ENCODE measurements around the gene BGLAP.

Gene BGLAP

DNA sequence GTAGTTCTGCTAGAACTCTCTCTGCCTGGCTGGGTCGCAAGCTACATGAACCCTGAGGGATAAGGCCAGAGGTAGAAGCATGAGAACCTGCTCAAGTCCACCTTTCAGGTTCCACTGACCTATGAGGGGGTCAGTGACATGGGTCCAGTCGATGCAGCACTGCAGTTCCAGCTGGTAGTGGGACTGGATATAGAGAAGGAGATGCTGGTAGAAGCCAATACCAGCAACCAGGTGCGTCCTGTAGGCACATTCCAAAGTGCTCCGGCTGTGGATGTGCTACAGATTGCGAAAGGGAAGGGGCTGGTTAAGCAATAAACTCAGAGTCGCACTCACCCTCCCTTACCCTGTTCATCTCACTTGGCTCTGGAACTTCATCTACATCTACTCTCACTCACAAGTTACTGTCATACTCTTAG lies 35.0 kb downstream of the BGLAP start:
- no peak overlapping the region for H2AFZ ChIP-seq (ENCODE audit: low read depth, low read length)
- H3K27me3 ChIP-seq (ENCODE audit: insufficient read depth, low read length), result no peaks in the 10 kb centered on the region
- no peaks in the 10 kb centered on the region for H3K9me3 ChIP-seq (ENCODE audit: low read length)
- peaks cover 71% of the 10 kb centered on the region for H3K36me3 ChIP-seq (ENCODE audit: insufficient read depth, low read length)
- peaks cover 10% of the 10 kb centered on the region for H3K4me1 ChIP-seq (ENCODE audit: insufficient read depth, low read length)
- H3K4me3 ChIP-seq (ENCODE audit: low read length), result no peak overlapping the region

DNA sequence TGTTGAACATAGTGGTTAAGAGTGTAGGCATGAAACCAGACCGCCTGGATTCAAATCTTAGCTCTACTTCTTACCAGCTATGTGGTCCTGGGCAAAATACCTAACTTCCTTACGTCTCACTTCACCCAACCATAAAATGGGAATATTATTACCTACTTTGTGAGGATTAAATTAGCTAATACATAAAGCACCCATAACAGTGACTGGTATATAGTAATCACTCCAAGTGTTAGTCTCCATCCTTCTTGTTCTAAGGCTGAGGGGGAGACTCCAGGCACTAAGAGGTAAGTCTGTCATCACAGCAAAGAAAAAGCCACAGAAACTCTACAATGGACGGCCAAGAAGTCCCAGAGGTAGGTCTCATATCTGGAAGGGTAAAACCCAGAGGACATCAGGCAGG lies 37.9 kb downstream of the BGLAP start:
- no peak overlapping the region for H3K4me3 ChIP-seq (ENCODE audit: low read length)
- H3K27me3 ChIP-seq (ENCODE audit: insufficient read depth, low read length), result no peaks in the 10 kb centered on the region
- H2AFZ ChIP-seq (ENCODE audit: low read depth, low read length), result no peak overlapping the region
- peaks cover 43% of the 10 kb centered on the region for H3K36me3 ChIP-seq (ENCODE audit: insufficient read depth, low read length)
- peaks cover 16% of the 10 kb centered on the region for H3K4me1 ChIP-seq (ENCODE audit: insufficient read depth, low read length)
- H3K9me3 ChIP-seq (ENCODE audit: low read length), result no peaks in the 10 kb centered on the region

DNA sequence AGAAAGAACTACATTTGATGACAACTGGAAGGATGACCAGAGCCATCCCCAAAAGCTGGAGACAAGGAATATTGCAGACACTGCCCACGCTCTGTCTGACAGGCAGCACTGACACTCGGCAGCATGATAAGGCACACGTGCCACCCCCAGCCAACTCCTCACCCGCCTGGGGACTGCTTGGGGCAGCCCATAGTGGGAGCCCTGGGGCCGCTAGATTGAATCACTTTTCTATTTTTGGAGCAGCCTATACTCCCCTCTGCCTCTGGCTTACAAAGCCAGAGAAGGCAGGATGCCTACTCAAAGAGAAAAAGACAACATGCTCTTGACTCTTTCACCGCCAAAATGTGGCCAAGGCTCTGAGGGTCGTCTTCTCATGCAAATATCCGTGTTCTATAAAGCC lies 39.3 kb downstream of the BGLAP start:
- peaks cover 16% of the 10 kb centered on the region for H3K4me1 ChIP-seq (ENCODE audit: insufficient read depth, low read length)
- no peak overlapping the region for H2AFZ ChIP-seq (ENCODE audit: low read depth, low read length)
- no peaks in the 10 kb centered on the region for H3K27me3 ChIP-seq (ENCODE audit: insufficient read depth, low read length)

DNA sequence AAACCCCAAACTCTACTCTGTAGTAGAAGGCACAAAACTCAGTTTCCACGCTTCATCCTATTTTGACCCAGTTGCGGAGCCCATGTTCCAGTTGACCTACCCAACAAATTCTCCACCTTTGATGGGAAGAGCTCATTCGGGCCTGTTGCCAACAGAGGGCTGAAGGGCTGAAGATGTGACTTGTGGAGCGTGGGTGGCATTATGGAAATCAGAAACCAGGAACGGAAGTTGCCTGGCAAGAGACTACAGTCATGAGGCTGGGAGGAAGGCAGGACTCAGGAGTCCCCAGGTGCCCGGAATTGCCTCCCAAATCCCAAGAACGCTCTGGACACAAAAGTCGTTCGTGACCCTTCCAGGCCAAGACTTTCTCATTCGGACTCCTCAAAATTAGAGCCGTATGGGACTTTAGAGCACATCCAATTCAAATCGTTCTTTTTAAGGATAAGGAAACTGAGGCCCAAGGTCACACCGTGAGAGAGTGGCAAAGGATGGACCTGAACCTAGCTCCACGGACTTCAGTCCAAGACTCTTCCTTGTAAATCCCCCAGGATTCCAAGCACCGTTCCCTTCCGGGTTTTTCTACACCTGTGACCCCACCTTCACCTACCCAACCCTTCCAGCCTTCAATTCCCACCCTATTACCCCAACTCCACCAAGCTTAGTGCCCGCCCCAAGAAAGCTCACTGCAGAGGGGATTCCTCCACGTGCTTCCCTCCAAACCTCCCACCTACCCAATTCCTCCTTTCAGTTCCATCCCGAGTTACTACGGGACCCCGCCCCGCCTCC lies 39.9 kb downstream of the BGLAP start:
- Histone ChIP-seq H3K9me3 (ENCODE audit: low read length) (no peaks in the 10 kb centered on the region), H3K27me3 (ENCODE audit: insufficient read depth, low read length) (no peaks in the 10 kb centered on the region), H3K4me3 (ENCODE audit: low read length) (peak overlapping the region; percentile 65), H3K36me3 (ENCODE audit: insufficient read depth, low read length) (peaks cover 26% of the 10 kb centered on the region), H3K4me1 (ENCODE audit: insufficient read depth, low read length) (peaks cover 16% of the 10 kb centered on the region), H2AFZ (ENCODE audit: low read depth, low read length) (no peak overlapping the region)

More for the DNA sequence above, 39.3 kb downstream of the BGLAP start:
- H3K9me3 ChIP-seq (ENCODE audit: low read length), result no peaks in the 10 kb centered on the region
- H3K4me3 ChIP-seq (ENCODE audit: low read length), result peak overlapping the region; percentile 65
- H3K36me3 ChIP-seq (ENCODE audit: insufficient read depth, low read length), result peaks cover 32% of the 10 kb centered on the region

DNA sequence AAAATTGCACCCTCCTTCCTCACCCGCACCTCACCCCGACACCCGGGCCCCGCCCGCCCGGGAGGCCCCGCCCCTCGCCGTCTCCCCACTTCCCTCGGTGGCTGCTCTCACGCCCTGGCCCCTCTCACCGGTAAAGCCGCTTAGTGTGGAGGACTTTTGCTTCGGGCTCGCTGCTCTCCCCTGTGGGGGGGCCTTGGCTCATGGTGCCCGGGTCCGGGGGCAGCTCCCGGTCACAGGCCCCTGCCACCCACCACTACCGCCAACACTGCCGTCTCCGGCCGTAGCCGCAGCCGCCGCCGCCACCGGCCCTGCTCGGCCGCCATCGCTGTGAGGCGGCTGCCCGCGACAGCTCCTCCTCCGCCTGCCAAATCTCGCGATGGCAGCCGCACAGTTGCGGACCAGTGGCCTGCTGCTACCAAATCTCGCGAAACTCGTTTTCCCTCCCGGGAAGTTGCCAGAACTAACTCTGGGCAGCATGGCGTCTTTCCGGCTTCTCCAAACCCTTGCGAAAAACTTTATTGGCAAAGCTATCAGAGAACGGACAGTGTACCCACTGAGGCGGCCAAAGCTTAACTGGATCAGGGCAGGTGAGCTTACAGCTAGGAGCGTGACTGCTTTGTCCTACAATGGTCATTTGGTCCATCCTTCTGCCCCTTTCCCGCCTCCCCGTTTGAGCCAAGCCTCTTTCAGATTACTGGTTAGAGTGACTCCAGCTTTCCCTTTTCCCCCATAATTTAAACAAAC lies 40.7 kb downstream of the BGLAP start, which contains the start of gene SMG5:
TSS of gene SMG5 (minus strand) at position 347 of the 744 bp plus-strand sequence. CDS start at position 202, 145 bp downstream.
- H3K9me3 ChIP-seq (ENCODE audit: low read length), result no peaks in the 10 kb centered on the region

DNA sequence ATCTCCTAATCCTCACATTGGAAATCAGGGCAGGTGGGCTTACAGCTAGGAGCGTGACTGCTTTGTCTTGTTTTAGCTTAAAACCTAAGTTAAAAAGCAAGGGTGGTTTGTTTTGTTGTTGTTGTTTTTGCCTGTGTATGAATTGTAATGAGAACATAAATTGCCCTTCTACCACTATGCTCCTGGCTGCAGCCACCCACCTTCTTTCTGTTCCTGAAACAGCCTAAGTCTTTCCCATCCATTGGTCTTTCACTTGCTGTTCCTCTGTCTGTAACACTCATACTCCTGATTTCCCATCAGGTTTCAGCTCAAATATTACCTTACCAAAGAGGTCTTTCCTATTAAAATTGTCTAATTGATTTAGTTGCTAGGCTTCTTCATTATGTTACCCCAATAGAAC lies 41.5 kb downstream of the BGLAP start:
- H3K9me3 ChIP-seq (ENCODE audit: low read length), result no peaks in the 10 kb centered on the region
- peaks cover 16% of the 10 kb centered on the region for H3K4me1 ChIP-seq (ENCODE audit: insufficient read depth, low read length)
- peaks cover 13% of the 10 kb centered on the region for H3K36me3 ChIP-seq (ENCODE audit: insufficient read depth, low read length)
- peak overlapping the region; percentile 65 for H3K4me3 ChIP-seq (ENCODE audit: low read length)
- no peaks in the 10 kb centered on the region for H3K27me3 ChIP-seq (ENCODE audit: insufficient read depth, low read length)
- peak overlapping the region; percentile 40 for H2AFZ ChIP-seq (ENCODE audit: low read depth, low read length)

More for the DNA sequence above, 40.7 kb downstream of the BGLAP start, which contains the start of gene SMG5:
- Histone ChIP-seq H3K4me3 (ENCODE audit: low read length) (peak within 1 kb of the TSS; percentile 65), H2AFZ (ENCODE audit: low read depth, low read length) (peak within 1 kb of the TSS; percentile 40), H3K4me1 (ENCODE audit: insufficient read depth, low read length) (peaks cover 16% of the 10 kb centered on the region), H3K27me3 (ENCODE audit: insufficient read depth, low read length) (no peaks in the 10 kb centered on the region), H3K36me3 (ENCODE audit: insufficient read depth, low read length) (peaks cover 20% of the 10 kb centered on the region)

DNA sequence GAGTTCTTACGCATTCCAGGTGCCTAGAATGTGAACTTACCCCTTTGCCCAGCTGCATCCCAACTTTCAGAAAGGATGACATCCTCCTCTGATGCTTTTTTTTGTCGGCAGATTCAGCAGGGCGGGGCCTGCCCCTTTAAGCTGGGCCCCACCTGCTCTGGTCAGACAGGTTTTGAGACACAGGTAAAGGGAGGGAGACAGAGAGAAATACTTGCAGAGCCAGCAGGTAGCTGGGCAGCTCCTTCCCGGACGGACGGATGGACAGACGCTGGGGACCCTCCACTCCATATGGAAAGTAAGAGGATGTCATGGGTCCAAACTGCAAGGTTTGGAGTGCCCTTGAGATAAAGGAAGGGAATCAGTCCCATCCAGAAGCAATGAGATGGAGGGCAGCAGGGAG lies 42.1 kb downstream of the BGLAP start, which contains the start of gene TMEM79:
TSS of gene TMEM79 (plus strand) at position 214 of the 400 bp plus-strand sequence. CDS start 902 bp downstream, outside the sequence.
- H2AFZ ChIP-seq (ENCODE audit: low read depth, low read length), result peak within 1 kb of the TSS; percentile 40
- H3K27me3 ChIP-seq (ENCODE audit: insufficient read depth, low read length), result no peaks in the 10 kb centered on the region
- peak within 1 kb of the TSS; percentile 65 for H3K4me3 ChIP-seq (ENCODE audit: low read length)
- peaks cover 16% of the 10 kb centered on the region for H3K4me1 ChIP-seq (ENCODE audit: insufficient read depth, low read length)
- no peaks in the 10 kb centered on the region for H3K9me3 ChIP-seq (ENCODE audit: low read length)
- peaks cover 12% of the 10 kb centered on the region for H3K36me3 ChIP-seq (ENCODE audit: insufficient read depth, low read length)

DNA sequence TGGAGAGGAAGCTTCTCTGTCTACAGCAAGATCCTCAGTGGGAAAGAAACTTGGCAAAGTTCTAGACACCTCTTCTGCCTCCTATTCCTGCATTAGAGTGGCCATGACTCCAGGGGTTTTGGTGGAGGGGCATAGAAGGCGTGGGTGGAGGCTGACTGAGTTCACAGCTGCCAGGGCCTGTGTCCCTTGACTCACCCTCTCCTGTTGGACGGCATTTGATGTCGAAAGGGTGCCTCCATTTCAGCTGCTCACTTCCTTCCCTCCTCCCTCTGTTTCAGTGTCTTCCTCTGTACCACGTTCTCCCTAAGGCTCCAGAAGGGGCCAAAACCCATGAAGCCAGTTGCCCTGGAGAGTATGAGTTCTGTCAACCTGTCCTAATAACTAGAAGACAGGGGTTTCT lies 42.8 kb downstream of the BGLAP start:
- Histone ChIP-seq H3K9me3 (ENCODE audit: low read length) (no peaks in the 10 kb centered on the region), H3K4me1 (ENCODE audit: insufficient read depth, low read length) (peaks cover 16% of the 10 kb centered on the region), H2AFZ (ENCODE audit: low read depth, low read length) (no peak overlapping the region), H3K36me3 (ENCODE audit: insufficient read depth, low read length) (peaks cover 9% of the 10 kb centered on the region), H3K4me3 (ENCODE audit: low read length) (no peak overlapping the region), H3K27me3 (ENCODE audit: insufficient read depth, low read length) (no peaks in the 10 kb centered on the region)

DNA sequence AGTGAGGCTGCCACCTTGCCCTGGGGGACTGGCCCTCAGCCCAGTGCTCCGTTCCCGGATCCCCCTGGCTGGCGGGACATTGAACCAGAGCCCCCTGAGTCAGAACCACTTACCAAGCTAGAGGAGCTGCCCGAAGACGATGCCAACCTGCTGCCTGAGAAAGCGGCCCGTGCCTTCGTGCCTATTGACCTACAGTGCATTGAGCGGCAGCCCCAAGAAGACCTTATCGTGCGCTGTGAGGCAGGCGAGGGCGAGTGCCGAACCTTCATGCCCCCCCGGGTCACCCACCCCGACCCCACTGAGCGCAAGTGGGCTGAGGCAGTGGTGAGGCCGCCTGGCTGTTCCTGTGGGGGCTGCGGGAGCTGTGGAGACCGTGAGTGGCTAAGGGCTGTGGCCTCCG lies 43.5 kb downstream of the BGLAP start:
- no peak overlapping the region for H2AFZ ChIP-seq (ENCODE audit: low read depth, low read length)
- H3K9me3 ChIP-seq (ENCODE audit: low read length), result no peaks in the 10 kb centered on the region
- no peaks in the 10 kb centered on the region for H3K27me3 ChIP-seq (ENCODE audit: insufficient read depth, low read length)
- peaks cover 16% of the 10 kb centered on the region for H3K4me1 ChIP-seq (ENCODE audit: insufficient read depth, low read length)
- H3K36me3 ChIP-seq (ENCODE audit: insufficient read depth, low read length), result peaks cover 4% of the 10 kb centered on the region
- no peak overlapping the region for H3K4me3 ChIP-seq (ENCODE audit: low read length)

DNA sequence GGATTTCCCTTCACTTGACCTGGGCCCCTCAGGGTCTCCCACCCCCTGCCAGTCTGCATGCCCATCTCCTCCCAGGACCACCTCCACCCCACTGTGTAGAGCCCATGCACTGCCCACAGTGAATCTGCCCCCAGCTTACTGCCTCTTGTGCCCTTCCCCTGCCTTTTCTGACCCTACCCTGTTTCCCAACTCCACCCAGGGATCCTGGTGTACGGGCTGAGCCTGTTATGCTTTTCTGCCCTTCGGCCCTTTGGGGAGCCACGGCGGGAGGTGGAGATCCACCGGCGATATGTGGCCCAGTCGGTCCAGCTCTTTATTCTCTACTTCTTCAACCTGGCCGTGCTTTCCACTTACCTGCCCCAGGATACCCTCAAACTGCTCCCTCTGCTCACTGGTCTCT lies 44.1 kb downstream of the BGLAP start:
- Histone ChIP-seq H3K36me3 (ENCODE audit: insufficient read depth, low read length) (peaks cover 4% of the 10 kb centered on the region), H3K9me3 (ENCODE audit: low read length) (no peaks in the 10 kb centered on the region)

DNA sequence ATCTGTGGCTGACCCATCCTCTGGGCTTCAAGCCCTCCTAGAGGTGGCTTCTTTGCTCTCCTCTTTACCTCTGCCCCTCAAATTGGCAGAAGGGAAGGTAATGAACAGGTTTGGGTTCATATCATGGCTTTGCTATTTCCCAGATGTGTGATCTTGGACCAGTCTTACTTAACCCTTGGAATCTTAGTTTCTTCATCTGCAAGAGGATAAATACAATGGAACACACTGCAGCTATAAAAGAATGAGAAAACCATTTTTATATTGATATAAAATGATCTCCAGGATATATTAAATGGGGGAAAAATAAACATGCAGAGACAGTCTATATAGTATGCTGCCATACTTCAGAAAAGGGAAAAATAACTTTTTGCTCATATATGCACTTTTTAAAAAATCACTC lies 47.9 kb downstream of the BGLAP start:
- Histone ChIP-seq H2AFZ (ENCODE audit: low read depth, low read length) (no peak overlapping the region), H3K4me1 (ENCODE audit: insufficient read depth, low read length) (no peaks in the 10 kb centered on the region), H3K4me3 (ENCODE audit: low read length) (no peak overlapping the region), H3K36me3 (ENCODE audit: insufficient read depth, low read length) (peaks cover 4% of the 10 kb centered on the region), H3K27me3 (ENCODE audit: insufficient read depth, low read length) (no peaks in the 10 kb centered on the region), H3K9me3 (ENCODE audit: low read length) (no peaks in the 10 kb centered on the region)

More for the DNA sequence above, 44.1 kb downstream of the BGLAP start:
- H2AFZ ChIP-seq (ENCODE audit: low read depth, low read length), result no peak overlapping the region
- no peaks in the 10 kb centered on the region for H3K27me3 ChIP-seq (ENCODE audit: insufficient read depth, low read length)
- H3K4me3 ChIP-seq (ENCODE audit: low read length), result no peak overlapping the region
- peaks cover 13% of the 10 kb centered on the region for H3K4me1 ChIP-seq (ENCODE audit: insufficient read depth, low read length)

DNA sequence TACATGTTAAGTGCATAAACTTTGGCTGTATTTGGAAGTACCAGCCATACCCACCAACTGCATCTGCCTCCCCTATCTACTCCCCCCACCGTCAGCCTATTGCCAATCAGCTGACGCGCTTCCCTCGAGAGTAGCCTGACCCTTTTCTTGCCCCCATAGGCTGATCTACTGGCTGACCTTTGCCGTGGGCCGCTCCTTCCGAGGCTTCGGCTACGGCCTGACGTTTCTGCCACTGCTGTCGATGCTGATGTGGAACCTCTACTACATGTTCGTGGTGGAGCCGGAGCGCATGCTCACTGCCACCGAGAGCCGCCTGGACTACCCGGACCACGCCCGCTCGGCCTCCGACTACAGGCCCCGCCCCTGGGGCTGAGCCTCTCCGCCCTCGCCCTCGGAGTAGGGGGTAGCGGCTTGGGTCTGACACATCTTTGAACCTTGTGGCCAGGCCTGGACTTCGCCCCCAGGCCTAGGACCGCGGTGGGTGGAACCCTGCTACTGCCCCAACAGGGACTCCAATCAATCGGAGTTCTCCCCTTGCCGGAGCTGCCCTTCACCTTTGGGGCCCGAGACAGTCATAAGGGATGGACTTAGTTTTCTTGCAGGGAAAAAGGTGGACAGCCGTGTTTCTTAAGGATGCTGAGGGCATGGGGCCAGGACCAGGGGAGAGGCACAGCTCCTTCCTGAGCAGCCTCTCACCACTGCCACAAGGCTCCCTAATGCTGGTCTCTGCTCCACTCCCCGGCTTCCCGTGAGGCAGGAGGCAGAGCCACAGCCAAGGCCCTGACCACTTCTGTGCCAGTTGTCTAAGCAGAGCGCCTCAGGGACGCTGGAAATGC lies 49.5 kb downstream of the BGLAP start:
- Histone ChIP-seq H2AFZ (ENCODE audit: low read depth, low read length) (no peak overlapping the region), H3K27me3 (ENCODE audit: insufficient read depth, low read length) (no peaks in the 10 kb centered on the region), H3K4me1 (ENCODE audit: insufficient read depth, low read length) (peaks cover 3% of the 10 kb centered on the region), H3K36me3 (ENCODE audit: insufficient read depth, low read length) (peaks cover 4% of the 10 kb centered on the region), H3K9me3 (ENCODE audit: low read length) (no peaks in the 10 kb centered on the region), H3K4me3 (ENCODE audit: low read length) (no peak overlapping the region)
